HEK293 (cell line): ENCODE measurements around the gene KCNAB2.

Experiments
- CTCF ChIA-PET: fragments of 350-600 bp; formaldehyde crosslinking; extraction: SDS; loops from one replicate; lab custom pipeline; 2021; ENCODE audit warnings: antibody characterized with exemption; lab: Yijun Ruan, JAX
- POLR2A ChIA-PET: fragments of 300-600 bp; formaldehyde crosslinking; extraction: SDS; loops from one replicate; lab custom pipeline; 2020; ENCODE audit warnings: antibody characterized with exemption, inconsistent platforms; lab: Yijun Ruan, JAX
- H3K27ac ChIP-seq: fragments of 200-500 bp; sonication (Bioruptor generic); 2 replicates; pipeline ENCODE4 v1.5.1; 2014; ENCODE audit warnings: low read depth, low read length, control low read depth, inconsistent platforms; ENCODE audit errors: extremely low read depth
- H3K36me3 ChIP-seq, 2 experiments: fragments of 200-500 bp in 1 of 2; sonication (Bioruptor generic) in 1 of 2; 1 replicate in 1 of 2; 2 replicates in 1 of 2; pipeline ENCODE4 v1.5.1; 2014 to 2017; ENCODE audit warnings: inconsistent platforms in 2 of 2, low read length in 2 of 2; ENCODE audit not compliant: control insufficient read depth in 2 of 2, insufficient read depth in 1 of 2
- H3K4me1 ChIP-seq: fragments of 200-500 bp; sonication (Bioruptor generic); 2 replicates; pipeline ENCODE4 v1.5.1; 2014; ENCODE audit warnings: mild to moderate bottlenecking, low read length, inconsistent platforms; ENCODE audit not compliant: control insufficient read depth, insufficient read depth
- H3K4me3 ChIP-seq: 2 replicates; pipeline ENCODE4 v1.5.1; 2011; ENCODE audit warnings: low read depth, mild to moderate bottlenecking, control low read depth, low read length, moderate library complexity
- H3K9me3 ChIP-seq: fragments of 200-500 bp; sonication (Bioruptor generic); 2 replicates; pipeline ENCODE4 v1.5.1; 2014; ENCODE audit warnings: low read depth, low read length, inconsistent platforms; ENCODE audit not compliant: control insufficient read depth, insufficient read depth
- HOXC10 ChIP-seq: sonication (generic); formaldehyde crosslinking; IDR thresholded peaks from 2 replicates; pipeline ENCODE4 v1.8.1; 2023; ENCODE audit warnings: mild to moderate bottlenecking, missing genetic modification reagents
- KLF16 ChIP-seq: fragments of 450-650 bp; formaldehyde crosslinking; IDR thresholded peaks from 2 replicates; pipeline ENCODE4 v1.5.1; 2017; ENCODE audit warnings: missing biosample characterization, missing genetic modification characterization
- KLF7 ChIP-seq: fragments of 450-650 bp; formaldehyde crosslinking; IDR thresholded peaks from 2 replicates; pipeline ENCODE4 v1.5.1; 2016; ENCODE audit warnings: missing biosample characterization, missing genetic modification characterization, borderline replicate concordance
- KLF9 ChIP-seq: fragments of 450-650 bp; formaldehyde crosslinking; IDR thresholded peaks from 2 replicates; pipeline ENCODE4 v1.5.1; 2016; ENCODE audit warnings: missing biosample characterization, missing genetic modification characterization, low read depth
- PATZ1 ChIP-seq: fragments of 450-650 bp; formaldehyde crosslinking; IDR thresholded peaks from 2 replicates; pipeline ENCODE4 v1.5.1; 2016; ENCODE audit warnings: missing biosample characterization, missing genetic modification characterization
- PRDM6 ChIP-seq: fragments of 450-650 bp; formaldehyde crosslinking; IDR thresholded peaks from 2 replicates; pipeline ENCODE4 v1.5.1; 2017; ENCODE audit warnings: missing biosample characterization, missing genetic modification characterization
- SP2 ChIP-seq: fragments of 450-650 bp; formaldehyde crosslinking; IDR thresholded peaks from 2 replicates; pipeline ENCODE4 v1.5.1; 2016; ENCODE audit warnings: missing biosample characterization, missing genetic modification characterization
- ZBTB44 ChIP-seq: fragments of 450-650 bp; IDR thresholded peaks from 2 replicates; pipeline ENCODE4 v1.5.1; 2018; ENCODE audit warnings: missing biosample characterization, mild to moderate bottlenecking, missing genetic modification characterization
- ZBTB49 ChIP-seq: fragments of 450-650 bp; formaldehyde crosslinking; IDR thresholded peaks from 2 replicates; pipeline ENCODE4 v1.5.1; 2016; ENCODE audit warnings: missing biosample characterization, missing genetic modification characterization, low read depth
- ZNF146 ChIP-seq: fragments of 450-650 bp; formaldehyde crosslinking; IDR thresholded peaks from 2 replicates; pipeline ENCODE4 v1.5.1; 2016; ENCODE audit warnings: missing biosample characterization, missing genetic modification characterization
- ZNF280D ChIP-seq: fragments of 450-650 bp; formaldehyde crosslinking; IDR thresholded peaks from 2 replicates; pipeline ENCODE4 v1.5.1; 2016; ENCODE audit warnings: missing biosample characterization, missing genetic modification characterization
- ZNF510 ChIP-seq: fragments of 450-650 bp; formaldehyde crosslinking; IDR thresholded peaks from 2 replicates; pipeline ENCODE4 v1.5.1; 2018; ENCODE audit warnings: mild to moderate bottlenecking, missing genetic modification characterization, missing biosample characterization; ENCODE audit not compliant: insufficient replicate concordance
- ZNF561 ChIP-seq: fragments of 450-650 bp; IDR thresholded peaks from 2 replicates; pipeline ENCODE4 v1.5.1; 2018; ENCODE audit warnings: missing biosample characterization, missing genetic modification characterization, borderline replicate concordance
- ZNF707 ChIP-seq: fragments of 450-650 bp; formaldehyde crosslinking; IDR thresholded peaks from 2 replicates; pipeline ENCODE4 v1.5.1; 2016; ENCODE audit warnings: missing biosample characterization, missing genetic modification characterization
- ZNF791 ChIP-seq: fragments of 450-650 bp; formaldehyde crosslinking; IDR thresholded peaks from 2 replicates; pipeline ENCODE4 v1.5.1; 2016; ENCODE audit warnings: missing biosample characterization, missing genetic modification characterization
- ZXDB ChIP-seq: fragments of 450-650 bp; formaldehyde crosslinking; IDR thresholded peaks from 2 replicates; pipeline ENCODE4 v1.5.1; 2016; ENCODE audit warnings: missing biosample characterization, missing genetic modification characterization

The KCNAB2 gene

GRCh38 chr1:6010554-6010953, 35.1 kb upstream of the KCNAB2 start:
- H3K36me3 ChIP-seq: no peaks in the 10 kb centered on the region
- H3K4me1 ChIP-seq: no peaks in the 10 kb centered on the region
- no peaks in the 10 kb centered on the region for H3K9me3 ChIP-seq
- ChIA-PET POLR2A (no interaction called here), CTCF (interaction anchor here (0.6 to 1.9 kb wide), 3 partner anchors 24 to 117 kb away, joined by 3 to 4 read pairs (median 4); no protein-coding TSS in a partner anchor)
- no peak overlapping the region for H3K4me3 ChIP-seq
- H3K27ac ChIP-seq: no peak overlapping the region
- TF ChIP-seq SP2 (no peak), KLF7 (tag by site-specific recombination) (no peak), ZNF791 (tag by site-specific recombination) (no peak), PATZ1 (tag by site-specific recombination) (no peak), KLF9 (no peak), ZNF707 (no peak), ZNF146 (tag by site-specific recombination) (no peak), ZBTB49 (tag by site-specific recombination) (no peak), ZNF510 (tag by site-specific recombination) (no peak), PRDM6 (no peak), ZXDB (no peak), HOXC10 (CRISPR knock-in tag) (no peak), ZBTB44 (tag by site-specific recombination) (no peak), ZNF280D (tag by site-specific recombination) (no peak), KLF16 (tag by site-specific recombination) (no peak), ZNF561 (no peak)
